Fibroblast of skin of scalp (primary cell): ENCODE measurements around the gene HYAL2.
A peak's percentile ranks its signal among the peaks of the same experiment; 100 is the strongest.
"Not testable (repeated sequence)": the region's sequence is repeated elsewhere in the genome, so short reads cannot be mapped to it uniquely, and the experiment has no call there.

ENCODE experiments used
- DNase-seq: peaks from one replicate; pipeline ENCODE4 v3.0.0-alpha.2; 2013

HYAL2 gene

DNA sequence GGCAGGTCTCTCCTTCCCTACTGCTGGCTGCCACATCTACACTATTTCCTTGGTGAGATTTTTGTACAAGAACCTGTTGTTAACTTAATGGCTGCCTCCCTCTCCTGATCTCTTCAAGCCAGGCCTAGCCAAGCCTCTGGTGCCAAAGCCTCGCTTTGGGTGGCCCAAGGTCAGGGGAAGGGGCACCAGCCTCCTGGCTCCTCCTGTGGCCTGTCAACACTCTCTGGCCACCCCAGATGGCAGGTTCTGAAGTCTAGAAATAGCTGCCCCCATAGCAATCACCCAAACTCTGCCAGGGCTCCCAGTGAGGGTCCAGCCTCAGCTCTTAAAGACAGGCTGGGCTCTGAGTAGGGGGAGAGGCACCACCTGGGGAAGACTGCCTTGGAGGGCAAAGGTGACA lies 35.3 kb downstream of the HYAL2 start:
- no peak for DNase-seq

DNA sequence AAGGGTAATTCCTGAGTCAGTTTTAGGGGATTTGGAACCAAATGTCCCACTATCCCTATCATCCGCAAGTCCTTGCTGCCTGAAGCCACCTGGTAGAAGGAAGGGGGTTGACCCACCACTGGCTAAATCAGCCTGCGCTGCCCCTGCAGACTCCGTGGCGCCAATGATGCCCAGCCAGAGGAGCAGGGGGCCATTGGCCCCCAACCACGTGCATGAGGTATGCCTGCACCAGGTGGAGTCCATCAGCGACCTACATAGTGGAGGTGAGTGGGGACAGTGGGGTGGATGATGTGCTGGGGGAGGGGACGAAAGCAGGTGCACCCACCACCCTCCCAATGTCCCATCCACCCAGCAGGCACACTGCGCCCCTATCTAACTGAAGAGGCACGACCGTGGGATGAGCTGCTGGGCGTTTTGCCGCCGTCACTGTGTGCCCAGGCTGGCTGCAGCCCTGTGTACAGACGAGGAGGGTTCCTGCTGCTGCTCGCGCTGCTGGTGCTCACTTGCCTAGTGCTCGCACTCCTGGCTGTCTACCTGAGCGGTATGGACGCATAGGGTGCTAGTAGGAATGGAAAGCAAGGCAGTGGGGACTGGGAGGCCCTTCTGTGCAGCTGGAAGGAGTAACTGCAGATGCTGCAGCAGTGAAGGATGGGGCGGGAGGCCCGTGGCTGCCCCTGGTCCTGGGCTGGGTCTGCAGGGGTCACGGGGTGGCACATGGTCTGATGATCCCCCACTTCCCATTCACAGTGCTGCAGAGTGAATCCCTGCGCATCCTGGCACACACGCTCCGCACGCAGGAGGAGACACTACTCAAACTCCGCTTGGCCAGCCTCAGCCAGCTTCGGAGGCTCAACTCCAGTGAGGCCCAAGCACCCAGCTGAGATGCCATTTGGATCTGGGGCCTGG lies 36.0 kb downstream of the HYAL2 start:
- DNase-seq: no peak

DNA sequence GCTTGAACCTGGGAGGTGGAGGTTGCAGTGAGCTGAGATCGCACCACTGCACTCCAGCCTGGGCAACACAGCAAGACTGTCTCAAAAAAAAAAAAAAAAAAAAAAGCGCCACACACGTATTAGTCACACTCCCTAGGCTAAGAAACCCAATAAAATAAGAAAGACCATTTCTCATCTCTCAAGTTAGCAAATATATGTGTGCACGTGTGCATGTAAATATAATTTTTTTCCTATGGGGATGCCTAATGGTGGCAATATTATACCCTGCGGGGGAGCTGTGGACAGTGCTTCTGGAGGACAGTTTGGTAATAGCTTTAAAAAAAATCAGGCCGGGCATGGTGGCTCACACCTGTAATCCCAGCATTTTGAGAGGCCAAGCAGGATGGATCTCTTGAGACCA lies 38.4 kb downstream of the HYAL2 start:
- not testable (repeated sequence) for DNase-seq

DNA sequence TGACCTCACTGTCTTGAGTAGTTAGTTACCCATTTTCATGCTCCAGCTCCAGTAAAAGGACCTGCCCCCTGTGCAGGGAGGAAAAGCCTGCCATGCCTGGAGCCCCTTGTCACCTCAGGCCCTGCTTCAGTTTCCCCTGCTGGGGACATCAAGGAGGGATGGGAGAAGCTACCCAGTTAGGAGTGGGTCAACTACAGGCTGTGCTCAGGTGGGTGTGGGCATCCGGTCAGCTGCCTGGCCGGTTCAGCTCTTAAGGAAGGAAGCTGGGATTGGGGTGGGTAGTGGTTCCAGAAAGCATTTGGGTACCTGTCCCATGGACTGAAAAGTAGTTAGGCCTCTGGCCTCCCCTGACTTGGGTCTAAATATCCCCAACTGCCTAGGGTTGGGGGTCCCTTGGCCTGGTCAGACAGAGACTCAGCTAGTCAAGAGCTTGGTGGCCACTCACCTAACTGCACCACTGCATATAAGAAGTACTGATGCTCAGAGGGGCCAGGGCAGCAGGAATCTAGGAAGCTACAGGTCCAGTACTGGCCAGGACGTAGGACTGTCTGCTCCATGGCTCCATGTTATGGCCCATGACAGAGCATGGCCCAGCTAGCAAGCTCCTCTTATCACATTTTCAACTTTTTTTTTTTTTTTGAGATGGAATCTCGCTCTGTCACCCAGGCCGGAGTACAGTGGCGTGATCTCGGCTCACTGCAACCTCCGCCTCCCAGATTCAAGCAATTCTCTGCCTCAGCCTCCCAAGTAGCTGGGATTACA lies 43.1 kb downstream of the HYAL2 start:
- DNase-seq: no peak

DNA sequence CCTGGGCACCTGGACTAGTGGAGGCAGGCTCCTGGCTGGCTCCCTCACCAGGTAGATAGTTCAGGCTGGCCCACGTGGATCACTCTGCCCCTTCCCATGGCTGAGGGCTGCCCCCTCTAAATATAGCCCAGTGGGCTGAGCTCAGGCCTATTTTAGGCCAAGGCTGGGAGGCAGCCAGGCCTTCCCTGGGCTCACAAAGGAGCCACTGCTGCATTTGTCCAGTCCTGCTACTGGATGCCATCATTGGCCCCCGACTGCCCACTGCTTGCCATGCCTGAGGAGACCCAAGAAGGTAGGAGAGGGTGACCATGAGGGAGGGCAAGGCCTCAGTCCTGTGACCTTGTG lies 43.7 kb downstream of the HYAL2 start, which contains the start of gene LSMEM2:
Gene LSMEM2 (plus strand): TSS at position 208 of the 345 bp plus-strand sequence. CDS start 27 bp downstream, at position 235.
- no peak for DNase-seq

DNA sequence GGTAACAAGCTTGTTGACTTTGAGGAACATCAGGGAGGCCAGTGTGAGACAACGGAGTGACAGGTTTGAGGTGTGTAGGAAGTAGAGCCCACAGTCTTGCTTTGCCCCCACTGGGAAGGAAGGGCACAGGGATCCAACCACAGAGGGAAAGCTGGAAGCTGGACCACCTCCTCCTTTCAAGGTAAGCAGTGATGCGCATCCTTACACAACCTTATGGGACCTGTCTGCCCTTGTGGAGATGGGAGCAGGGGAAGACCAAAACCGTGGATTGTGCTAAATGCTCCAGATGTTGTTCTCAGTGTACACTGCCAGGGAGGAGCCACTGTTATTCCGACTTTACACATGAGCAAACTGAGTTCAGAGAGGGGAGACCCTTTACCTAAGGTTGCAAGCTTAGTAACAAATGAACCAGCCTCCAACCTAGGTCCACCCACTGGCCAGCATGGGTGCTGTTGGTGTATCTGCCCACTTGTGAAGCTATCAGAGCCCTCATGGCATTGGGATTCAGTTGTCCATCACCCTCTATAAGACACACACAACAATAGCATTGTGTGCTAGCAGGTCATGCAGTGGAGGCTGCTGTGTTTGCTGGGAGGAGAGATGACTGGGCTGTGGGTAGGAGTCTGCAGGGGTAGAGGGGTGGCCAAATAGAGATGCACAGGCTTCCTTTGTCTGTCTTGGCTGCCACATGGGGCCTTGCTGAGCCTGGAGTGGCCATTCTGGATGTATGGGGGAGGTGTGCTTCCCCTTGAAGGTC lies 44.2 kb downstream of the HYAL2 start:
- DNase-seq: no peak

DNA sequence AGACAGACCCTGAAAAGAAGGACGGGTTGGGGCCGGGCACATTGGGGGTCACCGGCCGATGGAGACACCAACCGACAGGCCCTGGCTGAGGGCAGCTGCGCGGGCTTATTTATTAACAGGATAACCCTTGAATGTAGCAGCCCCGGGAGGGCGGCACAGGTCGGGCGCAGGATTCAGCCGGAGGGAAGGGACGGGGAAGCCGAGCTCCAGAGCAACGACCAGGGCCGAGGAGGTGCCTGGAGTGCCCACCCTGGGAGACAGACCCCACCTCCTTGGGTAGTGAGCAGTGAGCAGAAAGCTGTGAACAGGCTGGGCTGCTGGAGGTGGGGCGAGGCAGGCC lies 45.8 kb downstream of the HYAL2 start:
- DNase-seq: no peak

DNA sequence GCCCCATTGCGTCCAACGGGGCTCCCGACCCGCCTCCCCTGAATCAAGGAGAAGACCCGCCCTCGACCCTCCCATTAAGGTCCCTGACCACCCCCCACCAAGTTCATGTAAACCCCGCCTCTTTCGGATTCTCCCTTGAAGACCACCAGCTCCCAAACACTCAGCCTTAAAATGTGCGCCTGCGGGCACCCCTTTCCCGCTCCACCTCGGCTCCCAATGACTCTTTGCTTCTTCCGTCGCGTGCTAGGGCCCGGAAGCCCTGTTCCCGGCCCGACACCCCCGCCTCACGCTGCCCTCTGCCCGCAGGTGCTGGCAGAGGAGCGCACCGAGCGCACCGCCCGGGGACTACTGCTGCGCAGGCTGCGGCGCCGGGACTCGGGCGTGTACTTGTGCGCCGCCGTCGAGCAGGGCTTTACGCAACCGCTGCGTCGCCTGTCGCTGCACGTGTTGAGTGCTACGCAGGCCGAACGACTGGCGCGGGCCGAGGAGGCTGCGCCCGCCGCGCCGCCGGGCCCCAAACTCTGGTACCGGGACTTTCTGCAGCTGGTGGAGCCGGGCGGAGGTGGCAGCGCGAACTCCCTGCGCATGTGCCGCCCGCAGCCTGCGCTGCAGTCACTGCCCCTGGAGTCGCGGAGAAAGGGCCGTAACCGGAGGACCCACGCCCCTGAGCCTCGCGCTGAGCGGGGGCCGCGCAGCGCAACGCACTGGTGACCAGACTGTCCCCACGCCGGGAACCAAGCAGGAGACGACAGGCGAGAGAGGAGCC lies 46.4 kb downstream of the HYAL2 start:
- no peak for DNase-seq

DNA sequence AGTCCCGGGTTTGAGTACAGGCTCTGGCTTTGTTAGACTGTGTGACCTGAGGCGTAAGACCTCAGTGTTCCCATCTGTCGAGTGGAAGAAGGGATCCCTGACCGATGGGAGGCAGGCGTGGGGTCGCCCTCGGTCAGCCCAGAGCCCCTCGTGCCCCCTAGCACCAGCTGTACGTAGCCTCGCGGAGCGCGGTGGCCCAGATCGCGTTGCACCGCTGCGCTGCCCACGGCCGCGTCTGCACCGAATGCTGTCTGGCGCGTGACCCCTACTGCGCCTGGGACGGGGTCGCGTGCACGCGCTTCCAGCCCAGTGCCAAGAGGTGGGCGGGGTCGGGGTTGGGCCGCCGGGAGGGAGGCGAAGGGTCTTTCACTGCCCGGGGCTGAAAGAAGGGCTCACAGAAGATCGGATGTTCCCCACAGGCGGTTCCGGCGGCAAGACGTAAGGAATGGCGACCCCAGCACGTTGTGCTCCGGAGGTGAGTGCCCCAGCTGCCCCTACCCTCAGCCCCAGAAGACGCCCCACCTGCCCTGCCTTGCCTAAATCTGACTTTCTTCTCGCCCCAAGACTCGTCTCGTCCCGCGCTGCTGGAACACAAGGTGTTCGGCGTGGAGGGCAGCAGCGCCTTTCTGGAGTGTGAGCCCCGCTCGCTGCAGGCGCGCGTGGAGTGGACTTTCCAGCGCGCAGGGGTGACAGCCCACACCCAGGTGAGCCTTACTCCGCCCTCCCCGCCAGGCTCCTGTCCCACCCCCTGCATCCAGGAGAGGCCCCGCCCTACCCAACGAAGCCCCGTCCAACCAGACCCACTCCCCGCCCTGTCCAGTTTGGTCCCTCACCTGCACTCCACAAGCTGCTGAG lies 47.2 kb downstream of the HYAL2 start:
- DNase-seq: no peak

DNA sequence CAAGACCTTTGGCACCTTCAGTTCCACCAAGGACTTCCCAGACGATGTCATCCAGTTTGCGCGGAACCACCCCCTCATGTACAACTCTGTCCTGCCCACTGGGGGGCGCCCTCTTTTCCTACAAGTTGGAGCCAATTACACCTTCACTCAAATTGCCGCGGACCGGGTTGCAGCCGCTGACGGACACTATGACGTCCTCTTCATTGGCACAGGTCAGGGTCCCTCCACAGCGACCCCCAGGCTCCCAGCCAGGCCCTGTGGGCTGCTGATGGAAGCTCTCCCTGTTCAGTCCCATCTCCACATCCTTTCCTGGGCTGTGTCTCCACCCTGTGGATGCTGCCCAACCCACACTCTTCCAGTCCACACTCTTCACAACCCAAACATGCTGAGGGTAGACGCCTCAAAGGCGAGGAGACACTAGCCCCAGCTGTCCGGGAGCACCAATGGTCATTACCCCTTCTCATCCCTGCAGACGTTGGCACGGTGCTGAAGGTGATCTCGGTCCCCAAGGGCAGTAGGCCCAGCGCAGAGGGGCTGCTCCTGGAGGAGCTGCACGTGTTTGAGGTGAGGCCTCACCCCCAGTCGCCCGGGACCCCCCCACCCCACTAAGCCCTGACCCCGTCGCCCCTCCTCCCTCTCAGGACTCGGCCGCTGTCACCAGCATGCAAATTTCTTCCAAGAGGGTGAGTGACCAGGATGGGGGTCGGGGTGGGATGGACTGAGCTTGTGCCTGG lies 48.0 kb downstream of the HYAL2 start:
- DNase-seq: peak; percentile 60

DNA sequence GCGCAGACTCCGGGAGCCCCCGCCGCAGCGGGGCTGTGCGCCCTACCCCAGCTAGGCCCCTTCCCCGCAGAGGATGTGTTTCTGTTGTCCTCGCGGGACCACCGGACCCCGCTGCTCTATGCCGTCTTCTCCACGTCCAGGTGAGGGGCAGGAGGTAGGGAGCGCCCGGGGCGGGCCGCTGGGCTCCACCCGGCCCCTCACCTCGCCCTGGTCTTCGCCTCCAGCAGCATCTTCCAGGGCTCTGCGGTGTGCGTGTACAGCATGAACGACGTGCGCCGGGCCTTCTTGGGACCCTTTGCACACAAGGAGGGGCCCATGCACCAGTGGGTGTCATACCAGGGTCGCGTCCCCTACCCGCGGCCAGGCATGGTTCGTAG lies 48.9 kb downstream of the HYAL2 start:
- no peak for DNase-seq

DNA sequence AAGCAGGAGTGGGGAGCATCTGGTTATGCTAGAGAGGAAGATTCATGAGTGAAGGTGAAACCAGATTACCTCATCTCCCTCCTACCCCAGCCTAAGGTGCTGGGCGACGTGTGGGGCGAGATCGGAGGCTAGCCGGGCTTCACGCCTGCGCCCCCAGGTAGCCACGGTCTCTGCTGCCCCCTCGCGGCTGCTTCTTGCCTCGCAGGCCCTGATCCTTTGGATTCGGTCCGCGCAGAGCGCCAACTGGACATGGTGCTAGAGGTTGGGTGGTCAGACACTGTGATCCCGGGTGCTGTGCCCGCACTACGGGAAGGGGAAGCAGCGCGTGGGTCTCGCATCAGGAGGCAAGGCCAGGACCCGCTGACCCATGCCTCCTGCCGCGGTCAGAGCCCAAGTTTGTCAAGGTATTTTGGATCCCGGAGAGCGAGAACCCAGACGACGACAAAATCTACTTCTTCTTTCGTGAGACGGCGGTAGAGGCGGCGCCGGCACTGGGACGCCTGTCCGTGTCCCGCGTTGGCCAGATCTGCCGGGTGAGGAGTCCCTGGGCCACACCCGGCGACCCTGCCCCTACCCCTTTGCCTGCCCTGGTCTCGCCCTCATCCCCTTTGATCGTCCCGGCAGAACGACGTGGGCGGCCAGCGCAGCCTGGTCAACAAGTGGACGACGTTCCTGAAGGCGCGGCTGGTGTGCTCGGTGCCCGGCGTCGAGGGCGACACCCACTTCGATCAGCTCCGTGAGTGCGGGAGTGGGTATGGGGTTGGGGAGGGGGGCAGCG lies 49.4 kb downstream of the HYAL2 start:
- DNase-seq: peak; percentile 67

DNA sequence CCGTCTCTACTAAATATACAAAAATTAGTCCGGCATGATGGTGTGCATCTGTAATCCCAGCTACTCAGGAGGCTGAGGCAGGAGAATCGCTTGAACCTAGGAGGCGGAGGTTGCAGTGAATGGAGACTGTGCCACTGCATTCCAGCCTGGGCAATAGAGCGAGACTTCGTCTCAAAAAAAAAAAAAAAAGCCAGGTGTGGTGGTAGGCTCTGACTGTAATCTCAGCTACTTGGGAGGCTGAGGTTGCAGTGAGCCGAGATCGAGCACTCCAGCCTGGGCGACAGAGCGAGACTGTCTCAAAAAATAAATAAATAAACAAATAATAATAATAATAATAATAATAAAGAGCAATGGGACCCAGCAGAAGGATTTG lies 50.0 kb downstream of the HYAL2 start:
- not testable (repeated sequence) for DNase-seq

DNA sequence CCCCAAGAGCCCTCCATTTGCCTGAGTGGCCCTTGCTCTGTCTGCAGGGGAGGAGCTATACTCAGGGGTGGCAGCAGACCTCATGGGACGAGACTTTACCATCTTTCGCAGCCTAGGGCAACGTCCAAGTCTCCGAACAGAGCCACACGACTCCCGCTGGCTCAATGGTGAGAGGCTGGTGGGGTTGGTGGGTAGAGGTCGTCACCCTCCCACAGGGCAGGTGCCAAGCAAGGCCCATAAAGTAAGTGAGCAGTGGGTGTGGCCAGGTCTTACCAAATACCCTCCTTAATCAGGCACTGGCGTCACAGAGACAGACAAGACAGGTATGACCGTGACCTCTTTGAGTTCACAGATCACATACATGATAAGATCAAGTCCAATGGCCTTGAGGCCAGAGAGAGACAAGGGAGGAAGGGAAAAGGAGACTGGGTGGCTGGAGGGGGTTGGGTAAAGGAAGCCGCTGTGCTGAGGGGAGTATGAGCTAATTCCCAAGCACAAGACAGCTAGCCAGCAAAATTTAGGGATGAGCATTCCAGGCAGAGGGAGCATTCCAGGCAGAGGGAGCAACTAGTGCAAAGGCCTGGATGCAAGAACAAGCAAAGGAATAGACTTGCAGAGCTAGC lies 51.1 kb downstream of the HYAL2 start:
- DNase-seq: no peak

DNA sequence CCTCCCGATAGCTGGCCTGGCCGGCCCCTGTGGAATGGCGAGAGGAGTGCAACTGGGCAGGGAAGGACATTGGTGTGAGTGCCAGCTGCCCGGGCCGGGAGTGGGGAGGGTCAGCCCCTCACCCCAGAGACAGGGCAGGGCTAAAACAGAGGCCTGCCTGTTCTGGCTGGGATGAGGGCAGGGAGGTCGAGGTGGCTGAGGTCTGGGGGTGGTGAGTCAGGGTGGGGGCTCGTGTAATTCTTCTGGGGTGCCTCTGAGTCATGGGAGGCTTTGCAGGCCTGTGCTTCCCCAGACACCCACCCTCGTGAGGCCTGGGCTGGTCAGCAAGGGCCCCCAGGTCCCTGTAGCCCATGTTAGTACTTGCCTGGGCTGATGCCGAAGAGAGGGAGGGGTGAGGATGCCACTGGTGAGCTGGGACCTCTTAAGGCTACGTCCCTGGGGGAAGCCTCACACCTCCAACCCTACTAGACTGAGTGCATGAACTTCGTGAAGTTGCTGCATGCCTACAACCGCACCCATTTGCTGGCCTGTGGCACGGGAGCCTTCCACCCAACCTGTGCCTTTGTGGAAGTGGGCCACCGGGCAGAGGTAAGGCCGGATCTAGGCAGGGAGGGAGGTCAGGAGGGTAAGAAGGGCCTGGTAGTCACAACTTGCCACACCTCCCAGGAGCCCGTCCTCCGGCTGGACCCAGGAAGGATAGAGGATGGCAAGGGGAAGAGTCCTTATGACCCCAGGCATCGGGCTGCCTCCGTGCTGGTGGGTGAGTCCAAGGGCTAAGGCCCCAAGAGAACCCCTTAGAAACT lies 51.9 kb downstream of the HYAL2 start:
- DNase-seq: no peak

DNA sequence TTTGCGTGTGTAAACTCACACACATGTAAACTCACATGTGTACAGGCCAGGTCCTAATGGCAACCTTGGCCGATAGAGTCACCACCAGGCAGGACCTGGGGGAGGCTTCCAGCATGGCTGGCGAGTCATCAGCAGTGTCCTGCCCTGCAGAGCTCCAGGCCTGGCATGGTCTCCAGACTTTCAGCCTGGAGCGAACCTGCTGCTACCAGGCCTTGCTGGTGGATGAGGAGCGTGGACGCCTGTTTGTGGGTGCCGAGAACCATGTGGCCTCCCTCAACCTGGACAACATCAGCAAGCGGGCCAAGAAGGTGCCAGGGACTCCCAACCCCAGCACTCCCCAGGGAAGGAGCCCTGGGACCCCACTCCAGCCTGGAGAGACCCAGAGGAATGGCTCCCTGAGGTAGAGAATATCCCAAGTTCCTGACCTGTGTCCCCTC lies 52.5 kb downstream of the HYAL2 start:
- DNase-seq: peak; percentile 44

DNA sequence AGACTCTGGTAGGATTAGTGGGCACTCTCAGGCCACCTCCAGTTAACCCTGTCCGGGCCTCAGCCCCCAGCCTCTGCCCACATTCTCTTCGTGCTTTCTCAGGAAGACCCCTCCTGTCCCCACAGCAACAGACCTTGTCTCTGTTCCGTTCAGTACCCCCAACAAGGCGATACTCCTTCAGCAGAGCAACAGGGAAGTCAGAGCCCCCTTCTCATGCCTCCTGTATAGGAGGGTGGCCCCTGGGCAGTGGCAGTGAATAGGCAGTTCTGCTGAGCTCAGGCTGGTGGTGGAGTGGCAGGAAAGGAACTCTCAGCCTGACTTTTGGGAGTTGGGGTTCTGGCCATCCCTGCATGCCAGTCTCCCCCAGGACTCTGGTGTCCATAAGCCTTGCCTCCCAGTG lies 53.1 kb downstream of the HYAL2 start:
- DNase-seq: no peak

DNA sequence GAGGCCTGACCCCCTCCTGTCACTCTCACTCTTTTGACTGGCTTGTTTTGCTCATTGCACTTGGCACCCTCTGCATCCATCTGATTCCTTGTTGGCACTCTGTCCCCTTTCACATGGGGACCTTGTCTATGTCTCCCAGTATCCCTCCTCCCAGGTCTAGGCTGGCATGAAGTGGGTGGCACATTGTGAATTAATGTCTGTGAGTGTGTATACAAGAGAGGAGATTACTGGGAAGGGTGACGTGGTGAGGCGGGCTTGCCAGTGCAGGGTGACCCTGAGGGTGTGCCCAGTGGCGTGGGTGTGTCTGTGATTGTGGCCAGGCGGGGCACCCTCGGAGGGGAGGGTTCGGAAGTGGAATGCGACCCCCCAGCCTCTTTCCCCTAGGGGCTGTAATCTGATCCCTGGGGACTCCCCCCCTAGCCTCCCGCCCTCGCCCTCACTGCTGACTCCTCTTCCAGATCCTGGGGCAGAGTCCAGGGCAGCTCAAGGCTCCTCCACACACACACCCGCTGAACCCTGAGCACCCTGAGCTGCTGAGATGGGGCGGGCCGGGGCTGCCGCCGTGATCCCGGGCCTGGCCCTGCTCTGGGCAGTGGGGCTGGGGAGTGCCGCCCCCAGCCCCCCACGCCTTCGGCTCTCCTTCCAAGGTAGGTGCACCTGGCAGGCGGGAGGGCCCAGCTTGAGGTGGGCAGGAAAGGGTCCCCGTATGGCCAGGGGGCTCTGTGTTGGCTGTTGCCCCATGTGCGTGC lies 53.7 kb downstream of the HYAL2 start, which contains the start of gene SEMA3B:
Gene SEMA3B (plus strand): TSS at position 445 of the 749 bp plus-strand sequence. CDS start 94 bp downstream, at position 539.
- peak; percentile 60 for DNase-seq
